HG03066 (cell line): ENCODE measurements around the gene NPS.

Experiments used
- ATAC-seq: cut with Tn5 transposase; IDR thresholded peaks from one replicate; pipeline ENCODE4 v1.9.1; 2021; ENCODE audit warnings: low read depth; ENCODE audit not compliant: unreplicated experiment

The NPS gene

GRCh38 chr10:127553417-127553816, 4.3 kb downstream of the NPS start:
- no peak for ATAC-seq

- ATAC-seq: no peak
Measured at GRCh38 chr10:127556916-127557315, 7.8 kb downstream of the NPS start.

DNA sequence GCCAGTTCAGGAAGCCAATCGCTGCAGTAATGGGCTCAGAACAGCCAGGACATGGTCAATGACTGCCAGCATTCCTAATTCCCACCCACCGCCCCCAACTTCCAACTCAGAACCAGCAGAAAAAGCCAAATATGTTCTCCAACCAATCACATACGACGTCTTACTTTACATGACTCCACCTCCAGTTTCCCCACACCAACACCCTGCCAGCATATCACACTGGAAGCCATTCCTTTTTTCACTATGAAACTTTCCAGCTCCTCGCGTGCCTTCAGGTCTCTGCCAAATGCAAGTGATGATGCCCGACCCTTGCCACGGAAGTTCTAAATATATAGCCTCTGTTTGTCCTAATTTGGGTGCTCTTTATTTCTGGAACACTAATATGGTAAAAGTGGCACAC, 12.5 kb downstream of the NPS start:
- ATAC-seq: no peak

GRCh38 chr10:127563718-127564553, 14.8 kb downstream of the NPS start:
- no peak for ATAC-seq

DNA sequence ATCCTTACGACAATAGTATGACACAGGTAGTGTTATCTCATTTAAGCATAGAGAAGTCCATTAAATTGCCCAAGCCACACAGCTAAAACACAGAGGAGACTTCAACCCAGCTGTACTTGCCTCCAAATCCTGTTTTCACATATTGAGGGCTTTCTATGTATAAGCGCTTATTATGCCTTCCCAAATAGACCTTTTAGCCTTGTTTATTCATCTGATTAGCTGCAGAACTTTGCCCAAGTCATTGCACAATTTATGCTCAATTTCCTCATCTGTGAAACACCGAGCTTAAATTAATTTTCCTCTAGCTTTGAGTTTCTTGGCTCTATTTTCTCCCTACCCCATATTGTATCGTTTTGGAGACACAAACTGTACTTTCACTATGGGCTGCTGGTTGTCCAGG, 15.5 kb downstream of the NPS start:
- ATAC-seq: no peak

GRCh38 chr10:127565583-127565982, 16.5 kb downstream of the NPS start:
- no peak for ATAC-seq

- ATAC-seq: no peak
Measured at GRCh38 chr10:127569210-127569609, 20.1 kb downstream of the NPS start.

- no peak for ATAC-seq
Measured at GRCh38 chr10:127570036-127570435, 20.9 kb downstream of the NPS start.

GRCh38 chr10:127571386-127571785, 22.3 kb downstream of the NPS start:
- ATAC-seq: no peak

GRCh38 chr10:127576051-127576450, 26.9 kb downstream of the NPS start:
- ATAC-seq: no peak

DNA sequence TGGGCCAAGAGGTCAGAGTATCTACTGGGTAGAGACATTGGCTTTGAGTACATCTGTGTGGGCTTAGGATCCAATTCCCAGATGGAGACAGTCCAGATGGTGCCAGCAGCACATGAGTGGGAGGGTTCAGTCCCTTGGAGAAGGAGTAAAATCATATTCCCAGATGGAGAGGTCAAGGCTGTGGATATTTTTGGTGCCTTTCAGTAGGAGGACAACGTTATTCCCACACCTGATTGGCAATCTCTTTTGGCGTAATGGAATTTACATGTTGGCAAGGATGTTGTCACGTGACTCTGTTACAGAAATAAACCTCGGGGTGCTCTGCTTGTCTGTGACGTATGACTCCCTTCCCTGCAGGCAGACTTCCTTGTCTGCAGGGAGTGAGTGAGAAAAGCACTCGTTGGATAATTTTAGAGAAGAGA, 27.6 kb downstream of the NPS start:
- ATAC-seq: no peak

GRCh38 chr10:127577376-127578258, 28.5 kb downstream of the NPS start:
- no peak for ATAC-seq

DNA sequence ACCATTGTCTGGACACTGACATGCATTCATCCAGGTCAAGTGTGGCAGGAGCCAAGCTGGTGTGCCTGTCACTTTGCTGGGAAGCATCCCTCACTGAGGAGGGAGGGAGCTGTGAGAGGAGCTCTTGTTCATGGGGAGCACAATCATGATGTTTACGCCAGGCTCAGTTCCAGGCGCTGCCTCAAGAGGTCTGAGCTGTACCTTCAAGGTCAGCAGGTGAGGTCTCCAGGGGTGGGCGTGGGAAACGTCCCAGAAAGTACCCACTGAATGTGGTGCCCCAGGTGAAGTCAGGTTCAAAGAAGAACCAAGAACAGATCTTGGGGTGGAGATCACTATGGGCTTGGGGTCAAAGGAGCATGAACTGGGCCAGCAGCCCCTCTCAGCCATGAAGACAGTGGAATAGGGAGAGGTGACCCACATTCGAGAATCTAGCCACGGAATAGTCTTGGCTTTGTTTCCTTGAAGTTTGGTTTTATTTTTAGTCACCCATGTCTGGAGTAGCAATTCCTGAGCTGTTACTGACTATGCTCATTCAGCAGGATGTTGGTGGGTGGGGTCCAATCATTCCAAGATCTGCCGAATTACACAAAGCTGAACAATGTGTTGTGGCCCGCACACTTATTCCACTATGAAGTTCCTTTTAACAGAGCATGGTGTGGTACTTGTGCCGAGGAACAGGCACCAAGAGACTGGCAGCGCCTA, 29.3 kb downstream of the NPS start:
- ATAC-seq: no peak

- no peak for ATAC-seq
Measured at GRCh38 chr10:127578961-127579305, 29.8 kb downstream of the NPS start.

GRCh38 chr10:127579640-127580039, 30.5 kb downstream of the NPS start:
- ATAC-seq: no peak

DNA sequence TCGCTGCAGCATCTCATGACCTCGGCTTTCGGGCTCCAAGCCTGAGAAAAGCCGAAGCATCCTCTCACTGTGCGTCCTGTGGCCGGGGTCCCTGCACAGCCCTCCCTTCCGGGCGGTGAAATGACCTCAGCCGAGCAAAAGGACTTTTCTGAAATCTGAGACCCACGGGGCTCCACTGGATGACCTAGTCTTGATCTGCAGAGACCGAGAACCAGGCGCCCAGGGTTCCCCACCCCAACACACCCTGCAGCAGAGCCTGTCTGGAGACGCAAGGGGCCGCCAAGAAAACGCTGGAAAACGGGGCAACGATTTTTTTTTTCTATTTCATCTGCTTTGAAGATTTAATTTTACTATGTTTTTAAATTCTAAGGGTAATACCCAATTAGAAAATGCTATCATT, 31.7 kb downstream of the NPS start:
- no peak for ATAC-seq

DNA sequence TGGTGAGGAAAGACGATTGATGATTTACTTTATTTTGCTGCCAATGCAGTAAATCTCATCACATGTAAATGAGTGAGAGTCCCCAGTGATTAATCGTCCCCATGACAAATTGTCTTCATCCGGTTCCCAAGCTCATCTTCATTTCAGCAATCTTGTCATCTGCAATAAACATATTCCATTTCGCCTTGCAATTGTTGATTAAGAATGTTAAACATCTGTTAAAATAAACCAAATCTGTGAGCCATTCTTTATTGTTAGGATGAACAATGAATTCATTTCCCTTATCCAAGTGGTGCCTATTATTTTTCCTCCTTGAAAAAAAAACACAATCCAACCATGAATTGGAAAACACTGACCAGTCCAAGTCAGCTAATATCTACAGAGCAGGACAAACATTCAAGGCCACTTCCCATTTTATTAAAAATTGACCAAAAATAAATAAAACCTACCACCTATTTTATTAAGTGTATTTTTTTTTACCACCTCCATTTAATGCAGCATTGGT, 36.5 kb downstream of the NPS start:
- no peak for ATAC-seq

GRCh38 chr10:127587668-127588365, 38.7 kb downstream of the NPS start:
- no peak for ATAC-seq

DNA sequence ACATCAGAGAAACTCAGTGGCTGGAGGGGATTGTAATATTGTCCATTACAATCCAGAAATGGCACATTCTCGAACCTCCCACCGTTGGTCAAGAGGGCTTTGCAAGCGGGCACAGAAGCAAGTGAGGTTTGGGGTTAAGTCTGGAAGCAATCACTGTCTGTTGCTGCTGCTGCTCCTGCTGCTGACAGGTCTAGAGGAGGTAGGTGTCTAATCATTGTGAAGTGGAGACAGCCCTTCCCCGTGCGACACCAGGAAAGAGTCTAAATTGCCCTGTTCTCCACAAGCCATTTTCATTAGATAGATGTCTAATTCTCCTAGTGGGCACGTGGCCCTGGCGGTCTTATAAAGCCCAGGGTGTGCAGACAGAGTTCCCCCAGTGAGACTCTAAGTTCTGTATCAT, 43.5 kb downstream of the NPS start:
- ATAC-seq: no peak

- no peak for ATAC-seq
Measured at GRCh38 chr10:127600479-127600878, 51.4 kb downstream of the NPS start.
